ENCODE results near the gene TSPAN18. TPM values are rescaled to one million over a fixed set of nuclear protein-coding genes. Genes with fewer than 3 reads are reported as not detected.

The TSPAN18 gene
- total and polyA plus RNA-seq, 2 of the 8 experiments (the other 6 are each of a cell fraction or from before 2014, with no cell fraction given): 5.2 to 10.2 TPM

DNA sequence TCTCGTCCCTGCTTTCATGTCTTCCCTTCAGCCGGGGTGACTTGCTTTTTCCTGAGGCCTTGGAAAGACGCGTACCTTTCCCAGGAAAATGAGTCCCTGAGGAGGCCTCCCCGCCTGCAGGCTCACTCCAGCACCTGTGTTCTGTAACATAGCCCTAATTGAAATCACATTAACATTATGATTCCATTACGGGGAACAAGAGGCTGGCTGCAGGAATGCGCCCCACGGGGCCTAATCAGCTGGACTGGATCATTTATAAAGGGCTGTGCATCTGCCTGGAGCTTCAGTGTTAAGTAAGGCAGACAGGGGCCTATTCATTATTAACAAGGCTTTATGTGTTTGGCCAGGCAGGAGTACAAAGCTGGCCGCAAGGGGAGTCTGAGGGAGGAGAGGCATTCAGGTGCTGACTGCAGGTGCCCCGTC lies 41.9 kb upstream of the TSPAN18 start:
- no peak overlapping the region for H3K4me3 ChIP-seq (ENCODE audit: extremely low read depth in 1 of 4, insufficient read depth in 2 of 4, low read depth in 3 of 4, low read length in 4 of 4)
- no peak overlapping the region for H2BK5ac ChIP-seq (ENCODE audit: low read depth, low read length)
- H3K79me1 ChIP-seq (ENCODE audit: low read depth, low read length): no peaks in the 10 kb centered on the region
- 0 out of 2 replicates have a peak overlapping the region, but pooled peaks have one; percentile 9 for H3K18ac ChIP-seq (ENCODE audit: extremely low read depth, low read length)
- DNase-seq (ENCODE audit: low read depth in 1 of 2, low spot score in 2 of 2): no peak
- no peak overlapping the region for H2AK5ac ChIP-seq (ENCODE audit: low read depth, low read length)
- no peaks in the 10 kb centered on the region for H3K36me3 ChIP-seq (ENCODE audit: control insufficient read depth in 2 of 4, insufficient read depth in 4 of 4, low read length in 3 of 4)
- 0 out of 2 replicates have a peak overlapping the region, but pooled peaks have one; percentile 13 for H2BK15ac ChIP-seq (ENCODE audit: low read length)
- TF ChIP-seq BRCA1 (IDR thresholded peaks at IDR 0.05; ENCODE audit: low read depth, low read length) (no peak), SIX5 (IDR thresholded peaks at IDR 0.05; ENCODE audit: low read depth, low read length) (no peak), CBX5 (IDR thresholded peaks at IDR 0.05; ENCODE audit: low read depth, low read length) (no peak), SRF (IDR thresholded peaks at IDR 0.05; ENCODE audit: low read depth, low read length) (no peak), PHF8 (conservative IDR thresholded peaks at IDR 0.05; ENCODE audit: low read depth, low read length) (no peak), GABPA (IDR thresholded peaks at IDR 0.05; ENCODE audit: borderline replicate concordance, insufficient read depth, low read length) (no peak), TCF12 (IDR thresholded peaks at IDR 0.05; ENCODE audit: low read depth, low read length) (no peak), EZH2 (IDR thresholded peaks at IDR 0.05; ENCODE audit: low read depth, low read length, severe bottlenecking) (no peak), TAF1 (IDR thresholded peaks at IDR 0.05; ENCODE audit: low read depth, low read length) (no peak), TAF7 (optimal IDR thresholded peaks at IDR 0.05; ENCODE audit: borderline replicate concordance, low read depth, low read length) (no peak), CHD2 (IDR thresholded peaks at IDR 0.05; ENCODE audit: low read length) (no peak), CTBP2 (IDR thresholded peaks at IDR 0.05; ENCODE audit: borderline replicate concordance, insufficient read depth, insufficient read length, low read length) (no peak), JUN (IDR thresholded peaks at IDR 0.05; ENCODE audit: low read depth, low read length) (no peak)
- TF ChIP-seq, protein P1, sequence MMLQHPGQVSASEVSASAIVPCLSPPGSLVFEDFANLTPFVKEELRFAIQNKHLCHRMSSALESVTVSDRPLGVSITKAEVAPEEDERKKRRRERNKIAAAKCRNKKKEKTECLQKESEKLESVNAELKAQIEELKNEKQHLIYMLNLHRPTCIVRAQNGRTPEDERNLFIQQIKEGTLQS (IDR thresholded peaks at IDR 0.05; ENCODE audit: insufficient read depth, low read depth, low read length): no peak
- WGBS, 2 experiments (ENCODE audit: extremely low coverage in 1 of 2, insufficient coverage in 1 of 2, insufficient read length in 1 of 2, insufficient replicate concordance in 2 of 2, low coverage in 1 of 2, low lambda C conversion rate in 2 of 2, missing lambda C conversion rate in 1 of 2): 83% methylated on average over 10 of the region's 10 CpGs; no CpG with 5 or more reads in 1 of the 2 experiments
- peak overlapping the region; percentile 41; the same call in 1 of the 2 replicates for H2BK20ac ChIP-seq (ENCODE audit: low read length)
- H4K5ac ChIP-seq (ENCODE audit: insufficient read length, low read depth, low read length): no peak overlapping the region
- H3K27me3 ChIP-seq (replicated peaks in 1 of 4; ENCODE audit: control insufficient read depth in 3 of 4, extremely low read depth in 1 of 4, insufficient read depth in 3 of 4, low read length in 3 of 4): no peaks in the 10 kb centered on the region
- no peak overlapping the region for H3K27ac ChIP-seq (ENCODE audit: low read depth, low read length)
- H2BK12ac ChIP-seq (ENCODE audit: low read depth, low read length): no peak overlapping the region; the same call in 1 of the 2 replicates
- H2AFZ ChIP-seq (ENCODE audit: low read length): no peak overlapping the region; the same call in 1 of the 2 replicates
- no peak overlapping the region for H3K23ac ChIP-seq (ENCODE audit: insufficient read length)
- ChIA-PET CTCF (ENCODE audit: partially characterized antibody) (interaction anchor here (0.9 kb wide), 1 partner anchor 62 kb away, joined by 3 read pairs; no protein-coding TSS in a partner anchor), POLR2A (ENCODE audit: partially characterized antibody) (no interaction called here)
- peaks cover 3% of the 10 kb centered on the region; the same call in 1 of the 2 replicates for H3K23me2 ChIP-seq (ENCODE audit: low read depth, low read length)
- no peak overlapping the region for H3K4me2 ChIP-seq (ENCODE audit: insufficient read depth in 1 of 2, low read depth in 2 of 2, low read length in 2 of 2)
- no peaks in the 10 kb centered on the region for H4K20me1 ChIP-seq (replicated peaks in 1 of 2; ENCODE audit: control insufficient read depth in 1 of 2, insufficient read depth in 2 of 2, low read length in 2 of 2)
- no peak overlapping the region for H3K14ac ChIP-seq (ENCODE audit: insufficient read length)
- H3K79me2 ChIP-seq (ENCODE audit: control insufficient read depth in 1 of 2, insufficient read depth in 2 of 2, low read length in 2 of 2): no peaks in the 10 kb centered on the region
- H3K4ac ChIP-seq (replicated peaks; ENCODE audit: insufficient read length, low read depth, low read length): no peak overlapping the region
- H3K9me3 ChIP-seq (ENCODE audit: insufficient read depth in 2 of 2, low read depth in 1 of 2, low read length in 1 of 2): 0 out of 4 replicates have a peak, but pooled peaks cover 0 to 4% of the 10 kb centered on the region in 2 experiments
- no peak overlapping the region for H3K9ac ChIP-seq (replicated peaks in 1 of 4; ENCODE audit: extremely low read depth in 1 of 4, low read depth in 3 of 4, low read length in 3 of 4)
- H2BK120ac ChIP-seq (replicated peaks; ENCODE audit: low read depth, low read length): no peak overlapping the region
- H3K4me1 ChIP-seq (replicated peaks in 1 of 4; ENCODE audit: control insufficient read depth in 3 of 4, insufficient read depth in 4 of 4, low read length in 3 of 4): peaks cover 0 to 8% (median under 1%) of the 10 kb centered on the region in 4 experiments; a peak in 1 of 7 replicates
- FAIRE-seq: no peak
- no peak overlapping the region for H3K56ac ChIP-seq (replicated peaks; ENCODE audit: insufficient read length, low read depth, low read length)
- H4K91ac ChIP-seq (replicated peaks; ENCODE audit: insufficient read length, low read length): no peak overlapping the region
- no peak overlapping the region for H4K8ac ChIP-seq (ENCODE audit: extremely low read depth, insufficient read depth, low read length)
